Rectal smooth muscle tissue (tissue), 1 donor: Measurements from ENCODE around the gene FBXL17.

Source experiments
- H3K27ac ChIP-seq: one replicate; pipeline ENCODE4 v1.7.0; 2013; ENCODE audit warnings: low read depth, low read length, inconsistent platforms
- H3K27me3 ChIP-seq: one replicate; pipeline ENCODE4 v1.7.0; 2013; ENCODE audit warnings: low read length; ENCODE audit not compliant: control insufficient read depth, insufficient read depth
- H3K36me3 ChIP-seq: one replicate; pipeline ENCODE4 v1.7.0; 2013; ENCODE audit warnings: low read length; ENCODE audit not compliant: control insufficient read depth, insufficient read depth
- H3K4me1 ChIP-seq: one replicate; pipeline ENCODE4 v1.7.0; 2013; ENCODE audit warnings: low read length; ENCODE audit not compliant: control insufficient read depth, insufficient read depth
- H3K4me3 ChIP-seq: one replicate; pipeline ENCODE4 v1.7.0; 2013; ENCODE audit warnings: low read length
- H3K9ac ChIP-seq: one replicate; pipeline ENCODE4 v1.7.0; 2013; ENCODE audit warnings: low read length

The FBXL17 gene

DNA sequence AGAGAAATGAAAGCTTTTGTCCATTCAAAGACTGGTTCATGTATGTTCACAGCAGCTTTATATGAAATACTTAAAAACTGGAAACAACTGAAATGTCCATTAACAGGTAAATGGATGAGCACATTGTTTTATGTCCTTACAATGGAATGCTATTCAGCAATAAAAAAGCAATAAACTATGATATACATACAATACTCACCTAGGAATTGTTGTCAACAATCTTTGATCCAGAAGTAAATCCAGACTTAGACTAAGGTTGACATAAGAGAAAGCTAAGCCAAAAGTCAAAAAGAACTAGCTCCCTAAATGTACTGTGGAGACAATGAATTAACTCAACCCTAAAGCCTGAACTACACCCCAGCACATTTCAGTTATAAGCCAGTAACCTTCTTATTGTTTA is 54.9 kb downstream of the FBXL17 start:
- H3K4me1 ChIP-seq: no peaks in the 10 kb centered on the region
- H3K36me3 ChIP-seq: no peaks in the 10 kb centered on the region
- H3K9ac ChIP-seq: no peak overlapping the region
- no peak overlapping the region for H3K27ac ChIP-seq
- H3K27me3 ChIP-seq: no peaks in the 10 kb centered on the region
- no peak overlapping the region for H3K4me3 ChIP-seq

DNA sequence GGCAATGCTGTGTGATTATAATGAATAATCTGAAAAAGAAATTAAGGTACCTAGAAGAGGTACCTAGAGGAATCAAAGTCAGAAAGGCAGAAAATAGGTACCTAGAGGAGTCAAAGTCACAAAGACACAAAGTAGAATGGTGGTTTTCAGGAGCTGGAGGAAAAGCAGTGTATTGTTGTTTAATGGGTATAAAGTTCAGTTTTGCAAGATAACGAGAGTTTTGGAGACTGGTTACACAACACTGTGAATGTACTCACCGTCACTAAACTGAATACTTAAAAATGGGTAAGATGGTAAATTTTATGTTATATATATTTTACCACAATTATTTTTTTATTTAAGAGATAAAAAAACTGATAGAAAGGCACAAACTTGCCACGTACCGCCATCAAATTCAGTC is 57.0 kb downstream of the FBXL17 start:
- Histone ChIP-seq H3K27me3 (no peaks in the 10 kb centered on the region), H3K4me3 (no peak overlapping the region), H3K27ac (no peak overlapping the region), H3K9ac (no peak overlapping the region), H3K36me3 (no peaks in the 10 kb centered on the region), H3K4me1 (no peaks in the 10 kb centered on the region)

DNA sequence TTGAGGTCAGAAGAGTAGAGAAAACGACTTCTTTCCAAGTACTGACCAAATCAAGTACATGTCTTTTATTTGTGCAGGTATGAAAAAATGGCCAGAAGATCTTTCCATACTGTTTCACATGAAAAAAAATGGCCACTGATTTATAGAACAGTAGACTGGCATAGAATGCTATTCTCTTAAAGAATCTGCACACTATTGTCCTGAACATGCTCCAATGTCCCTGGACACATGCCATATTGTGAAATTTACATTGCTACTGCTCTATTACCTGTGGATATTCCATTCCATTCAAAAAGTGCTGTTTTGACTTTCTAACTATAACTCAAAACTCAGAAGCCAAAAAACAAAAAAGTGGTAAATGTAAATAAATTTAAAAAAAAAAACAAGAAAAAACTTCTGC is 60.6 kb downstream of the FBXL17 start:
- no peaks in the 10 kb centered on the region for H3K36me3 ChIP-seq

DNA sequence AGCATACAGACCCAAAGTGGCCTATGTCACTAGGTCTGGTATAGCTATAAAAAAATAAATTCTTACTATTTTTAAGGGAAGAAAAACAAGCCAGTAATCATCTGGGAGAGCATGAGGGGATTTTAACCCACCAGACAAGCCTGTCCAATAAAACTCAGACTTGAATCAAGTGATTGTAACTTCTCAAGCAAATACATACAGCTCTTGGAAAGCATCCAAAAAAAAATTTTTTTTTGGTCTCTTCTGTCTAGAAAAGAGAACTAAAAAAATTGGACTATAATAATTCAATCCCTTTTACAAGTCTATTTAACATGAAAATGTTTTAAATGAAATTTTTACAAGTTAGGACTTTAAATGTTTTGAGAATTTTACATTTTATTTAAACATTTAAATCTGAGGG is 61.7 kb downstream of the FBXL17 start:
- no peaks in the 10 kb centered on the region for H3K4me1 ChIP-seq
- no peaks in the 10 kb centered on the region for H3K27me3 ChIP-seq
- no peak overlapping the region for H3K27ac ChIP-seq
- H3K9ac ChIP-seq: no peak overlapping the region
- H3K36me3 ChIP-seq: no peaks in the 10 kb centered on the region
- H3K4me3 ChIP-seq: no peak overlapping the region

More for the DNA sequence above, 60.6 kb downstream of the FBXL17 start:
- Histone ChIP-seq H3K27ac (no peak overlapping the region), H3K9ac (no peak overlapping the region), H3K27me3 (no peaks in the 10 kb centered on the region), H3K4me1 (no peaks in the 10 kb centered on the region), H3K4me3 (no peak overlapping the region)

DNA sequence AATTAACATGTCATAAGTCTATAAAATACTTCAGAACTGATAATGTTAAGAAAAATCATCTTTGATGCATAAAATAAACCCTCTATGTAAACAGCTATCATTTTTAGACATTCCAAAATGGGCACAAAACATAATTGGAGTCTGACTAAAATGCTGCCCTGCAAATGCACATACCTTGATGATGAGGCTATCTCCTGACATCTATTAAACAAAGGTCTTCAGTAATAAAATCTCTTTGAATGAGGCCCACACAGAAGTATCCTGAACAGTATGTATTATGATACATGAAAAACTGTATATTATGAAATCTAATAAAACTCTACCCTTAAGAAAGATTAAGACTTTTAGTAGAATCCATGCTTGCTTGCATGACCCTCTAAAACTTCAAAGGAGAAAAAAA is 66.1 kb downstream of the FBXL17 start:
- Histone ChIP-seq H3K4me3 (no peak overlapping the region), H3K4me1 (no peaks in the 10 kb centered on the region), H3K27me3 (no peaks in the 10 kb centered on the region), H3K27ac (no peak overlapping the region), H3K36me3 (no peaks in the 10 kb centered on the region), H3K9ac (no peak overlapping the region)

- H3K4me3 ChIP-seq: no peak overlapping the region
- no peak overlapping the region for H3K9ac ChIP-seq
- H3K27ac ChIP-seq: no peak overlapping the region
- H3K27me3 ChIP-seq: no peaks in the 10 kb centered on the region
- H3K4me1 ChIP-seq: no peaks in the 10 kb centered on the region
- H3K36me3 ChIP-seq: no peaks in the 10 kb centered on the region
Measured at GRCh38 chr5:108312258-108312657, 69.6 kb downstream of the FBXL17 start.

DNA sequence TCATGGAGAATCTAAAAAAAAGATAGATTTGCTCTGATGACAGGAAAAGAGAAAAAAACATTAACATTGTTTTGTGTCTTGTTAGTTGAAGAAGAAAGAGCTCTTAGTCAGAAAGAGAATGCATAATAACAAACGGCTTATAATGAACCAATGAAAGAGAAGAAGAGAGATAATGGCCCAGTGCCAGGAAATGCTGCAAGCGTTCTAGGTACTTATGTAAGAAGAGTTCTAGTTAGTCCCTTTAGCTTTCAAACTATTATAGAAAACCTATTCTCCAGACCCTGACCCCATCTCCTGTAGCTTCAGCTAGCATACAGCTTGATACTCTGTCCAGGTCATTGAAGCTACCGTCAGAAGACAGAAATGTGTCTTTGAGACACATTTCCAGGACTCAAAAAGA is 70.2 kb downstream of the FBXL17 start:
- Histone ChIP-seq H3K4me3 (no peak overlapping the region), H3K27ac (no peak overlapping the region), H3K9ac (no peak overlapping the region), H3K4me1 (no peaks in the 10 kb centered on the region), H3K36me3 (no peaks in the 10 kb centered on the region), H3K27me3 (no peaks in the 10 kb centered on the region)

GRCh38 chr5:108303611-108304010 is 78.3 kb downstream of the FBXL17 start:
- Histone ChIP-seq H3K27ac (no peak overlapping the region), H3K9ac (no peak overlapping the region), H3K27me3 (no peaks in the 10 kb centered on the region), H3K4me3 (no peak overlapping the region), H3K4me1 (no peaks in the 10 kb centered on the region), H3K36me3 (no peaks in the 10 kb centered on the region)

DNA sequence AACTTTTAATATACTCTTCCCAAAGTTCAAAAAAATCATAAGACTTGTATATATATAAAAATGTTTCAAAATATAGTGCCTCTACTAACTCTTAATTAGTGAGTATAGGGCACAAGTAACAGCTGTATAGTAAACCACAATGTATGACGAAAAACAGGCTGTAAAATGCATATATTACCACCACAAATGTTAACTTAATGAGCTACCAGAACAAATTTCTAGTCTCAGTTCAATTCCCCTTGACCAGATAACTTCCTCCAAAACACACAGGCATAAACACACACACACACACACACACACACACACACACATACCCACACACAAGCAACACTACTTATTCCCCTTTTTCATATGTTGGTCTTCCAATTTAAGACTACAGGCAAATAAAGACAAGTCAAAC is 78.8 kb downstream of the FBXL17 start:
- H3K4me3 ChIP-seq: no peak overlapping the region
- H3K9ac ChIP-seq: no peak overlapping the region
- H3K27me3 ChIP-seq: no peaks in the 10 kb centered on the region

GRCh38 chr5:108297042-108297601 is 84.8 kb downstream of the FBXL17 start:
- no peak overlapping the region for H3K4me3 ChIP-seq
- H3K9ac ChIP-seq: no peak overlapping the region
- no peaks in the 10 kb centered on the region for H3K36me3 ChIP-seq
- no peak overlapping the region for H3K27ac ChIP-seq
- no peaks in the 10 kb centered on the region for H3K27me3 ChIP-seq
- H3K4me1 ChIP-seq: no peaks in the 10 kb centered on the region

More for the DNA sequence above, 78.8 kb downstream of the FBXL17 start:
- Histone ChIP-seq H3K4me1 (no peaks in the 10 kb centered on the region), H3K36me3 (no peaks in the 10 kb centered on the region), H3K27ac (no peak overlapping the region)

DNA sequence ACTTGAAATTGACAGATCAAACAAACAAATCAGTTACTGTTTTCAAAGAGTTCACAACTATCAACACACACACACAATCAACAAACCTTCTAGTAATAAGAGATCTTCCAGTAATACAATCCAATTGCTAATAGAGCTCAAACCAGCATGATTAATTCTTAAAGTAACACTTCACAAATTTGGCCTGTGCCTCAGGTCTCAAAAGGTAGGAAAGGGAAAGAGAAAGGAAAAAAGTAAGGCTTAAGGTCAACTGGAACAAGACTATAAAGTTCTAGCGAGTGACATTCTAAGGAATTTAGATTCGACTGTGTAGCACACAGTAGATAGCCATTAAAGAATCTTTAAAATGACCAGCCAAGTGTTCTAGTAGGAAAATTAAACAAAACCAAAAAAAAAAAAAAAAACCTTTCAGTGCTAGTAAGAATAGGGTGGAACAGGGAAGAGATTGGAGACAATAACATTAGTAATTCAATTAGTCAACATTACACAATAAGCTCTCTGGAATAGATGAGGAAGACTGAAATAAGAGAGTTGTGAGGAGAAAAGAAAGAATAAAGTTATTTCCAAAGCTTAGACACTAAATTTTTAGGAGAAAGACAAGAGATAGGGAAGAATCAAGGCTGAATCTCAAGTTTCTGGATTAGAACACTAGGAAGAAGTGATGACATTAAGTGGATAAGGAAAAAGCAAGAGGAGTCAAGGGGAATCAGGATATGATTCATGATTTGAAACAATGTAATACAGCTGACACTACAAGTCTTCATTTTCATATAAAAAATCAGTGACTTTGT is 86.1 kb downstream of the FBXL17 start:
- Histone ChIP-seq H3K36me3 (no peaks in the 10 kb centered on the region), H3K27me3 (no peaks in the 10 kb centered on the region), H3K4me3 (no peak overlapping the region), H3K27ac (no peak overlapping the region), H3K9ac (no peak overlapping the region), H3K4me1 (no peaks in the 10 kb centered on the region)

DNA sequence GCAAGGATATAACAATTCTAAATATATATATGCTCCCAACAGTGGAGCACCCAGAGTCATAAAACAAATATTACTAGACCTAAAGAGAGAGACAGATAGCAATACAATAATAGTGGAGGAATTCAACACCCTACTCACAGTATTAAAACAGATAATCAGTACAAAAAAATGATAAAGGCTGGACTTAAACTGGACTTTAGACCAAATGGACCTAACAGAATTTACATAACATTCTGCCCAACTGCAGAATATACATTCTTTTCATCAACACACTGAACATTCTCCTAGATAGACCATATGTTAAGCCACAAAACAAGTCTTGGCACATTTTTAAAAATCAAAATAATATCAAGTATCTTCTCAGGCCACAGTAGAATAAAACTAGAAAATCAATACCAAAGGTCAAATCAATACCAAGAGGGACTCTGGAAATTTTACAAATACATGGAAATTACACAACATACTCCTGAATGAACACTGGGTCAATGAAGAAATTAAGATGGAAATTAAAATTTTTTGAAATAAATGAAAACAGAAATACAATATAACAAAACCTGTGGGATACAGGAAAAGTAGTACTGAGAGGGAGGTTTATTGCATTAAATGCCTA is 100.8 kb downstream of the FBXL17 start:
- Histone ChIP-seq H3K4me1 (no peaks in the 10 kb centered on the region), H3K36me3 (no peaks in the 10 kb centered on the region), H3K9ac (no peak overlapping the region), H3K27me3 (no peaks in the 10 kb centered on the region), H3K27ac (no peak overlapping the region), H3K4me3 (no peak overlapping the region)

GRCh38 chr5:108280248-108280647 is 101.7 kb downstream of the FBXL17 start:
- Histone ChIP-seq H3K36me3 (no peaks in the 10 kb centered on the region), H3K4me3 (no peak overlapping the region), H3K27me3 (no peaks in the 10 kb centered on the region), H3K9ac (no peak overlapping the region), H3K4me1 (no peaks in the 10 kb centered on the region), H3K27ac (no peak overlapping the region)
